ENCODE data around the gene IFT52.

GRCh38 chr20:43545837-43546578, 44.7 kb upstream of the IFT52 start:
- TF ChIP-seq CTCF (IDR thresholded peaks at IDR 0.05) (no peak), EP300 (IDR thresholded peaks at IDR 0.05) (no peak)

Data from tibial nerve (tissue), 4 donors.